GM21515 (cell line): ENCODE data around the gene CLN5.

Experiments used
- ATAC-seq: cut with Tn5 transposase; IDR thresholded peaks from one replicate; pipeline ENCODE4 v1.9.1; 2021; ENCODE audit not compliant: unreplicated experiment

Gene CLN5

DNA sequence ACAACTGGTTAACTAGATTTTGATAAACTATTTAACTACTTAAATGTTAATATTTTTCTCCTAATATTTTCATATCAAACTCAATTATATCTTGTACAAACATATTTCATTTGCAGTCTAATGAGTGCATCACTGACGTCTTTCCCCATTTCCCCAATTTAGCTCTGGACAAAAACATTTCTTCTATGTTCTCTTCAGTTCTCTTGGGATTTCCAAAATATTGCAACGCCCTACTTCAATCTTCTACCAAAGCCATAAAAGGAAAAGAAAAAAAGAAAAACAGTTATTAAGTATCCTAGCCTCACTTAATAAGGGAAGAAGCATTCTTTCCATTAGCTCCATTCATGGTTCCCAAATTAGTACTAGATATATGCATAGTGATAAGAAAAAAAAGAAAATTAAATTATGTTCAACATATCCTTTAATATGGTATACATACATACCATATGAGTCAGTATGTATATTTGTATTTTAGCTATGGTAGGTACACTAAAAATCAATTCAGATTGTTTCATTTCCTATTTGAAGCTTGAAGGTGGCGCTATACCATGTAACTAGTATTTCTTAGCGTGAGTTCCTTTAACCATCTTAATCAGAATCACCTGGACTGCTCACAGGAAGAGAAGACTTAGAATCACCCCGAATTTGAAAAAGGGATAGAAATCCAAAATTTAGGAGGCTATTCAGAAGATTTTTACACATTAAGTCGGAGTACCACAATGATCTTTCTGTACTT, 25.2 kb downstream of the CLN5 start:
- no peak for ATAC-seq

- ATAC-seq: no peak
These were observed 27.9 kb downstream of the CLN5 start for GRCh38 chr13:77019756-77020155.

DNA sequence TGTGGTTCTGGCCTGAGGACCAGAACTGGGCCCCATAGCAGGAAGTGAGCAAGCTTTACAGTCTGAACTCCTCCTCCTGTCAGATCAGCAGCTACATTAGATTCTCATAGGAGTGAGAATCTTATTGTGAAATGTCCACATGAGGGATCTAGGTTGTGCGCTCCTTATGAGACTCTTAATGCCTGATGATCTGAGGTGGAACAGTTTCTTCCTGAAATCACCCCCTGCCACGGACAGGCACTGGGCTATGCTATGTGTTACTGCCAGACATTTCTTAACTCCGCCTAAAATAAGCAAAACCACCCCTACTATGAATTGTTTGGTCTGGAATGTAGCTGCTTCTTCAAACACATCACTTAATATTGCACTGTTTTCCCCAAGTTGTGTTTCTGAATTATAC, 30.5 kb downstream of the CLN5 start:
- no peak for ATAC-seq

- ATAC-seq: peak; percentile 53
These were observed 34.5 kb downstream of the CLN5 start for GRCh38 chr13:77026255-77026860.

GRCh38 chr13:77026861-77027621, 35.2 kb downstream of the CLN5 start, which contains the start of gene FBXL3:
Gene FBXL3 (minus strand): TSS chr13:77027159. CDS start chr13:77021860, 5,299 bp downstream.
- ATAC-seq: peak; percentile 59

GRCh38 chr13:77028202-77028601, 36.3 kb downstream of the CLN5 start:
- no peak for ATAC-seq

DNA sequence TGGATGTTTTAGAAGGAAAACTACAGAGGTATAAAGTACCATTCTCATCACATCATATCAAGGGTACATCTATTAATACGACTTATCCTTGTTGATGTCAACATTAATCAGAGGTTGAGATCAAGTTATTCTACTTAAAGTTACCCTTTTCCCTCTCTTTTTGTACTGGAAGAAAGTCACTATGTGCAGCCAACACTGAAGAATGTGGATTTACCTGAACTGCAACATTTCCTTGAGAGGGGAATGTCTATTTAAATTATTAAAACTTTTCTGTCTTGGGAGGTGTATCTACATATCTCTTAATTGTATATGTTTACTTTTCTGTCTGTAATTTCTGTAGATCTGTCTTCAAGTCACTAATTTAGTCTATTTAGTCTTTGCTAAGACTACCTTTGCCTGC, 37.6 kb downstream of the CLN5 start:
- no peak for ATAC-seq

- ATAC-seq: no peak
These were observed 39.9 kb downstream of the CLN5 start for GRCh38 chr13:77031656-77032243.

DNA sequence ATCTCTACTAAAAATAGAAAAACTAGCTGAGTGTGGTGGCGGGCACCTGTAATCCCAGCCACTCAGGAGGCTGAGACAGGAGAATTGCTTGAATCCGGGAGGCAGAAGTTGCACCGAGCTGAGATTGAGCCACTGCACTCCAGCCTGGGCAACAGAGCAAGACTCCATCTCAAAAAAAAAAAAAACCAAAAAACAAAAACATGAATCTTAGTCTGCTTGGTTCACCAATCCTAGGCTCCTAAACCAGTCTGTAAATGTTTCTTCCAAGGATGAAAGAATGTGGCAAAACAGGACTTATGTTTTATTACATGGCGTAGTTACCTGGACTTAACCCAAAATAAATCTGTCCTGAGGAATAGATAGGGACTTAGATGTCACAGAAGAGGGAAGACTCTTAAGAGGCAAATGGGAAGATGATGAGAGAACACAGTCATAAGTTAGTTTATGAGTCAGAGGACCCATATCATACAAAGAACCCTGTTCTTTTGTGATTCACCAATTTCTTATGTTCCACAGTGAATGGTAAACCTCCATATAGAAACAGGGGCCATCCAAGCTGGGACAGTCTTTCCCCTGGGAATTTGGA, 41.9 kb downstream of the CLN5 start:
- ATAC-seq: no peak

GRCh38 chr13:77034881-77035280, 43.0 kb downstream of the CLN5 start:
- no peak for ATAC-seq

DNA sequence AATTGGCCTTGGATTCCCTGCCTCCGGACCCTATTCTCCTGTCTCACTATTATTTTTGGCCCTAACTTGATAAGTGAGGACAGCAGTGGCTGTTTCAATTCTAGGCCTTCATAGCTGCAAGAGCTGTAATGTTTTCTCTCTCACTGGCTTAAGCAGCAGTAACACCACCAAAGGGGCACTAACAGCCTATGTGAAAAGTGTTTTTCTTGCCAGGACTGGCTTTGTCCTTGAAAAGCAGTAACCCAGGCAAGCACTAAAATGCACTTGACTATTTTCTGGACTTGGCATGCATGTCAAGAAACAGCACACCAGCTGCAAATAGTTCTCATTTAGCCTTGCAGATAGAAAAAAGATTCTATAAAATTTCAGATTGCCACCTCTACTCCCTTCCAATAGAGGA, 44.4 kb downstream of the CLN5 start:
- no peak for ATAC-seq

DNA sequence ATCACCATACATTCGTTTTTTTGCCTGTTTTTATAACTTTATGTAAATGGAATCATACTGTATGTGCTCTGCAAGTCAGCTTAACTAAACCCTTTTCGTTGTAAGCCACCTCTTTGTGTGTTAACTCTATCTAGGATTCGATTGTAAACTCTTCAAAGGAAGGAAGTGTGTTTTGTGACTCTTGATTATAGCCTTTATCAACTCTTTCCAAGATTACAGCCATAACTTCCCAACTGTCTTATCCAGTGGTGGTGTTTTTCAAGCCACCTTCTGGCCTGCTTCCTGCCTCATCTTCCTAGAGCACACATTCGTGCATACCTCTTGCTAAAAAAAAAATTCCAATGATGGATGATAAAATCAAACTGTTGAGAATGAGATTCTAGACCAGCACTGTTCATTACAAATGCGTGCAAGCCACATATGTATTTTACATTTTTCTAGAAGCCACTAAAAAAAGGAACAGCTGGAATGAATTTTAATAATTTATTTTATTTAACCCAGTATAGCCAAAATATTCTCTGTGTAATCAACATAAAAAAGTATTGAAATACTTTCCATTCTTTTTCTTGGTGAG, 47.1 kb downstream of the CLN5 start:
- ATAC-seq: no peak

DNA sequence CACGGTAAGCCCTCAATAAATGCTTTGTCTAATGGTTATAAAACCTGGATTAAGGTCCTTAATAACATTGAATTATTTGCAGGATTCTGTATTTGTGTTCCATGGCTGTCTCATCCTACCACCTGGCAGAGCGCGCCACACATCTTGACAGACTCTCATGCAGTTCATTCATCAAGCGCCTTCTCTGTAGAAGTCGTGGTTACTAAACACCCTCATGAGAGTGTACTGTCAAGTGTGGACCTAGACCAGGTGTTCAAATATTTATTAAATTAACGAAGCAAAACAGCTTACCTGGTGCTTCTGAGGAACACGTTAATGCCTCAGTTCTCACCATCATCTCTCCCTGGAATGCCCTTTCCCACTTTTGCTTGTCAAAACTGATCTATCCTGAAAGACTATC, 48.2 kb downstream of the CLN5 start:
- no peak for ATAC-seq

GRCh38 chr13:77040835-77041234, 49.0 kb downstream of the CLN5 start:
- no peak for ATAC-seq

DNA sequence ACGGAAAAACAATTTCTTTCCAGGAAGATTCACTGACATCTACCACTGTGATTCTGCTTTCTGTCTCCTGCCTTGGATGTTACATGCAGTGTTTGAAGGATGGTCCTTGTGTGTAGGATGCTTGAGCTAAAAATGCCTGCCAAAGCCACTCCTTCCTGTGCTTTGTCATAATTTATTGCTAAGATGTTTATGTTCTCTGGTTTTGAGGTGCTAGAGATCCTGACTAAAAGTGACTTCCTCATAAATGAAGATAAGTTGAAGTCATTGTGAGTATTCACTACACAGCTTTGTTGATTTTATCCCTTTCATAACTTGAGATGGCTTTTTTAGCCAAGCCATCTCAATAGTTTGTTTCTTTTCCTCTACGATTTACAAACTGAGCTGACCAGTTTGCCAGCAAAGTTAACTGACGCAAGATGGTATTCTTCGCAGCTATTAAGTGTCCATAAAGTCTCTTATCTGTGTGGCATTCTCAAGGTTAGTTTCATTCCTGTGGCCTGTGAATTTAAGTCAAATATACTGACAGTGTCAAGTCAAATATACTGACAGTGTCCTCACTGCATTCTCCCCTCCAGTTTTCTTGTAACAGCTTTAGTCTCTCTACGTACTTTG, 50.8 kb downstream of the CLN5 start:
- ATAC-seq: no peak

- no peak for ATAC-seq
These were observed 55.9 kb downstream of the CLN5 start for GRCh38 chr13:77047649-77048343.

GRCh38 chr13:77048681-77049080, 56.8 kb downstream of the CLN5 start:
- no peak for ATAC-seq

GRCh38 chr13:77053192-77053591, 61.3 kb downstream of the CLN5 start:
- no peak for ATAC-seq
